ENCODE results near the gene FNIP2. TPM values are rescaled to one million over a fixed set of nuclear protein-coding genes. Genes with fewer than 3 reads are reported as not detected.
"Not testable (repeated sequence)": the region's sequence is repeated elsewhere in the genome, so short reads cannot be mapped to it uniquely, and the experiment has no call there.

Gene FNIP2
- total RNA-seq, 2 donors from 2014 or later, result 8.6 to 11.5 TPM

DNA sequence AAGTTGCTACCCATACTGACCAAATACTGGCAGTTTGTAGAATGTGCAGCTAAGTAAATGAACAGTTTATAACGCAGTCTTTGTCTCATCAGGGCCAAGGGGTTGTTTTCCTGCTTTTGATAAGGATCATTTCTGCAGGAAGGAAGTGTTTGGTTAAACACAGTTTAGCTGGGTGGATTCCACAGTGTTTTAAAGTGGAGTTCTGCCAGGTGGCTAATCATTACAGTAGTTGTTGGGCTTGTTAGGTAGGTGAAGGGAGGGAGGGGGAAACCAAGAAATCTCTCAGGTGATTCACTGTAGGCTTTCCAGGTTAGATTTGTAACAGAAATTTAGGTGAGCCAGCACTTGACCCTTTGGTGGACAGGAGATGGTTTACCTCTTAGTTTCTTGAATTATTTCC is 58.1 kb downstream of the FNIP2 start:
- peaks cover 3% of the 10 kb centered on the region for H3K36me3 Mint-ChIP-seq (ENCODE audit: low read depth)
- no peaks in the 10 kb centered on the region for H3K9me3 Mint-ChIP-seq
- DNase-seq, result no peak
- no peaks in the 10 kb centered on the region for H3K36me3 ChIP-seq (ENCODE audit: control insufficient read depth, insufficient read depth, low read length)
- WGBS, 2 experiments (ENCODE audit: insufficient coverage in 1 of 2, insufficient read length in 1 of 2), result 95% methylated on average over 1 of the region's 1 CpG; no CpG with 5 or more reads in 1 of the 2 experiments
- no peaks in the 10 kb centered on the region for H3K27me3 Mint-ChIP-seq (ENCODE audit: insufficient read depth)
- no peak overlapping the region for H3K4me3 Mint-ChIP-seq
- H3K4me3 ChIP-seq (ENCODE audit: low read length), result no peak overlapping the region
- no peaks in the 10 kb centered on the region for H3K9me3 ChIP-seq (ENCODE audit: control insufficient read depth, low read length)
- H3K4me1 Mint-ChIP-seq, result peaks cover 37% of the 10 kb centered on the region
- no peaks in the 10 kb centered on the region for H3K27me3 ChIP-seq (ENCODE audit: control insufficient read depth, insufficient read depth, low read length, poor library complexity, severe bottlenecking)
- TF ChIP-seq, protein P1, sequence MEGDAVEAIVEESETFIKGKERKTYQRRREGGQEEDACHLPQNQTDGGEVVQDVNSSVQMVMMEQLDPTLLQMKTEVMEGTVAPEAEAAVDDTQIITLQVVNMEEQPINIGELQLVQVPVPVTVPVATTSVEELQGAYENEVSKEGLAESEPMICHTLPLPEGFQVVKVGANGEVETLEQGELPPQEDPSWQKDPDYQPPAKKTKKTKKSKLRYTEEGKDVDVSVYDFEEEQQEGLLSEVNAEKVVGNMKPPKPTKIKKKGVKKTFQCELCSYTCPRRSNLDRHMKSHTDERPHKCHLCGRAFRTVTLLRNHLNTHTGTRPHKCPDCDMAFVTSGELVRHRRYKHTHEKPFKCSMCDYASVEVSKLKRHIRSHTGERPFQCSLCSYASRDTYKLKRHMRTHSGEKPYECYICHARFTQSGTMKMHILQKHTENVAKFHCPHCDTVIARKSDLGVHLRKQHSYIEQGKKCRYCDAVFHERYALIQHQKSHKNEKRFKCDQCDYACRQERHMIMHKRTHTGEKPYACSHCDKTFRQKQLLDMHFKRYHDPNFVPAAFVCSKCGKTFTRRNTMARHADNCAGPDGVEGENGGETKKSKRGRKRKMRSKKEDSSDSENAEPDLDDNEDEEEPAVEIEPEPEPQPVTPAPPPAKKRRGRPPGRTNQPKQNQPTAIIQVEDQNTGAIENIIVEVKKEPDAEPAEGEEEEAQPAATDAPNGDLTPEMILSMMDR (conservative IDR thresholded peaks at IDR 0.05), result no peak
- H3K4me1 ChIP-seq (ENCODE audit: control insufficient read depth, insufficient read depth, low read length), result peaks cover 17% of the 10 kb centered on the region
- H3K27ac ChIP-seq (ENCODE audit: low read depth, low read length), result no peak overlapping the region
- H3K27ac Mint-ChIP-seq, result no peak overlapping the region
- no peak overlapping the region for H3K9ac ChIP-seq (ENCODE audit: extremely low read depth, low read length, poor library complexity, severe bottlenecking)

DNA sequence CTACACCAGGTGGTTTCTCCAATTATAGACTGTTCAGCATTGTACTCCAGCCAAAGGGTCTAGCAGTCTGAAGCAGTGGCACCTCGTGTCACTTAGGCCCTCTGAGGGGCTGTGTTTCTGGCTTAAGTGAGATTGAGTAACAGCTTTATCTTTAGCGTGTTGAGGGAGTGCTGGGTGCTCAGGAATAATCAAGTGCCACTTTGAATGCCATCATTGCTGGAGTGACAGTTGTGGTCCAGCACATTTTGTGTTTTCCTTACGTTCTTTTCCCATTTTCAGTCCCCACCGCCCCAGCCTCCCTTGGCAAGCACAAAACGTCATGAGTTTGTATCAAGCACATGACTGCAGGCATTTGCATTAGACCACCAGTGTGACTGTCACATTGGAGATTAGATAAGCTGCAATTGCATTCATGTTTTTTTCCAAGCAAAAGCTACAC is 58.7 kb downstream of the FNIP2 start:
- H3K4me3 ChIP-seq (ENCODE audit: low read length), result no peak overlapping the region
- Mint-ChIP-seq H3K4me1 (peaks cover 37% of the 10 kb centered on the region), H3K27ac (no peak overlapping the region), H3K27me3 (ENCODE audit: insufficient read depth) (no peaks in the 10 kb centered on the region), H3K36me3 (ENCODE audit: low read depth) (peaks cover 3% of the 10 kb centered on the region), H3K4me3 (no peak overlapping the region), H3K9me3 (no peaks in the 10 kb centered on the region)
- 79 to 96% methylated on average over 4 to 5 of the region's 5 CpGs for WGBS, 2 experiments (ENCODE audit: insufficient coverage in 1 of 2, insufficient read length in 1 of 2)
- H3K27ac ChIP-seq (ENCODE audit: low read depth, low read length), result no peak overlapping the region
- no peaks in the 10 kb centered on the region for H3K9me3 ChIP-seq (ENCODE audit: control insufficient read depth, low read length)
- H3K9ac ChIP-seq (ENCODE audit: extremely low read depth, low read length, poor library complexity, severe bottlenecking), result no peak overlapping the region
- DNase-seq, result no peak
- peaks cover 17% of the 10 kb centered on the region for H3K4me1 ChIP-seq (ENCODE audit: control insufficient read depth, insufficient read depth, low read length)
- TF ChIP-seq, protein P1 (conservative IDR thresholded peaks at IDR 0.05), result no peak
- H3K36me3 ChIP-seq (ENCODE audit: control insufficient read depth, insufficient read depth, low read length), result no peaks in the 10 kb centered on the region
- no peaks in the 10 kb centered on the region for H3K27me3 ChIP-seq (ENCODE audit: control insufficient read depth, insufficient read depth, low read length, poor library complexity, severe bottlenecking)

DNA sequence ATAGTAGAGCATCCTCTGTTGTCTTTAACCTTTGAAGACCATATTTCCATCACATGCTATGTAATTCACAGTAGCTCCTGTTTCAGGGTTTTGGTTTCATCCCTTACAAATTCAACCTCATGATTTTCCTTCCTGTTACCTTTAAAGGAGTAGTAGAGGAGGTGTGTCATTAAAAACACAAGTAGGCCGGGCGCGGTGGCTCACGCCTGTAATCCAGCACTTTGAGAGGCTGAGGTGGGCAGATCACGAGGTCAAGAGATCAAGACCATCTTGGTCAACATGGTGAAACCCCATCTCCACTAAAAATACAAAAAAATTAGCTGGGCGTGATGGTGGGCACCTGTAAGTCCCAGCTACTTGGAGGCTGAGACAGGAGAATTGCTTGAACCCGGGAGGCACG is 59.3 kb downstream of the FNIP2 start:
- not testable (repeated sequence) for H3K4me3 Mint-ChIP-seq; DNase-seq; H3K36me3 ChIP-seq (ENCODE audit: control insufficient read depth, insufficient read depth, low read length); H3K27me3 Mint-ChIP-seq (ENCODE audit: insufficient read depth); H3K27ac ChIP-seq (ENCODE audit: low read depth, low read length); H3K36me3 Mint-ChIP-seq (ENCODE audit: low read depth); H3K9ac ChIP-seq (ENCODE audit: extremely low read depth, low read length, poor library complexity, severe bottlenecking); H3K27ac Mint-ChIP-seq; H3K4me3 ChIP-seq (ENCODE audit: low read length); H3K27me3 ChIP-seq (ENCODE audit: control insufficient read depth, insufficient read depth, low read length, poor library complexity, severe bottlenecking); H3K9me3 Mint-ChIP-seq; H3K9me3 ChIP-seq (ENCODE audit: control insufficient read depth, low read length)
- H3K4me1 Mint-ChIP-seq, result peaks cover 37% of the 10 kb centered on the region
- 87 to 92% methylated on average over 7 to 8 of the region's 8 CpGs for WGBS, 2 experiments (ENCODE audit: insufficient coverage in 1 of 2, insufficient read length in 1 of 2)
- peaks cover 17% of the 10 kb centered on the region for H3K4me1 ChIP-seq (ENCODE audit: control insufficient read depth, insufficient read depth, low read length)

DNA sequence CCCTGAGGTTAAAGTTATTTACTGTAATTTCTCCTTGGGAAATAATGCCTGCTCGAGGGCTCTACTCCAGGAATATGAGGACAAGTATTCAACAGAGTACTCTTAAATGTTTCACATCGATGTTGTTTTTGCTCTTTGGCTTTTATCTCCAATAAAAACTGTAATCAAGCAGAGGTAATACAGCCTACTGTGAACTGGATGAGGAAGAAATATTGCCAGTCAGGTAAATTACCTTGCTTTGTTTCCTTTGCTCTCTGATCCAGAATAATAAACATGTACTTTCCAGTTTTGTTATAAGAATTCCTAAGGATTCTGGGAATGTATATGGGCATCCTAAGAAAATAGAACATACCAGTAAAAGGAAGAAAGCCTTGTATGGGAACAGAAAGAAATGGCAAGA is 60.4 kb downstream of the FNIP2 start:
- Histone ChIP-seq H3K36me3 (ENCODE audit: control insufficient read depth, insufficient read depth, low read length) (no peaks in the 10 kb centered on the region), H3K4me3 (ENCODE audit: low read length) (no peak overlapping the region), H3K27ac (ENCODE audit: low read depth, low read length) (no peak overlapping the region), H3K4me1 (ENCODE audit: control insufficient read depth, insufficient read depth, low read length) (peaks cover 17% of the 10 kb centered on the region), H3K27me3 (ENCODE audit: control insufficient read depth, insufficient read depth, low read length, poor library complexity, severe bottlenecking) (no peaks in the 10 kb centered on the region), H3K9me3 (ENCODE audit: control insufficient read depth, low read length) (no peaks in the 10 kb centered on the region), H3K9ac (ENCODE audit: extremely low read depth, low read length, poor library complexity, severe bottlenecking) (no peak overlapping the region)
- H3K36me3 Mint-ChIP-seq (ENCODE audit: low read depth), result peaks cover 3% of the 10 kb centered on the region
- no peak for DNase-seq
- peaks cover 45% of the 10 kb centered on the region for H3K4me1 Mint-ChIP-seq
- H3K27ac Mint-ChIP-seq, result no peak overlapping the region
- H3K9me3 Mint-ChIP-seq, result no peaks in the 10 kb centered on the region
- no peaks in the 10 kb centered on the region for H3K27me3 Mint-ChIP-seq (ENCODE audit: insufficient read depth)
- H3K4me3 Mint-ChIP-seq, result no peak overlapping the region
- TF ChIP-seq, protein P1 (conservative IDR thresholded peaks at IDR 0.05), result no peak
- WGBS, 2 experiments (ENCODE audit: insufficient coverage in 1 of 2, insufficient read length in 1 of 2), result 91 to 93% methylated on average over 2 of the region's 2 CpGs

All from endodermal cell (in vitro differentiated cells).